Measurements from ENCODE around the gene EPS8L3. TPM values are rescaled to one million over a fixed set of nuclear protein-coding genes. Genes with fewer than 3 reads are reported as not detected.

EPS8L3 gene
- total RNA-seq, 2 donors from 2014 or later = 1.1 TPM; not detected in 1

- no peaks in the 10 kb centered on the region for H3K9me3 ChIP-seq
- peaks cover 20 to 41% of the 10 kb centered on the region in 2 donors for H3K4me1 ChIP-seq (ENCODE audit: control insufficient read depth in 1 of 2, low read depth in 2 of 2)
- ATAC-seq (ENCODE audit: insufficient number of reproducible peaks, low FRiP score, low read depth) (no peak), DNase-seq (ENCODE audit: low spot score) (no peak)
- no peak for TF ChIP-seq CTCF (IDR thresholded peaks at IDR 0.05)
- no peaks in the 10 kb centered on the region for H3K36me3 ChIP-seq
- no peaks in the 10 kb centered on the region for H3K27me3 ChIP-seq (replicated peaks; ENCODE audit: insufficient read depth)
- peak overlapping the region; percentile 53 to 86 for H3K27ac ChIP-seq
- peak overlapping the region; percentile 21 for H3K4me3 ChIP-seq
Observed at GRCh38 chr1:109782927-109783326, 19.2 kb upstream of the EPS8L3 start.

DNA sequence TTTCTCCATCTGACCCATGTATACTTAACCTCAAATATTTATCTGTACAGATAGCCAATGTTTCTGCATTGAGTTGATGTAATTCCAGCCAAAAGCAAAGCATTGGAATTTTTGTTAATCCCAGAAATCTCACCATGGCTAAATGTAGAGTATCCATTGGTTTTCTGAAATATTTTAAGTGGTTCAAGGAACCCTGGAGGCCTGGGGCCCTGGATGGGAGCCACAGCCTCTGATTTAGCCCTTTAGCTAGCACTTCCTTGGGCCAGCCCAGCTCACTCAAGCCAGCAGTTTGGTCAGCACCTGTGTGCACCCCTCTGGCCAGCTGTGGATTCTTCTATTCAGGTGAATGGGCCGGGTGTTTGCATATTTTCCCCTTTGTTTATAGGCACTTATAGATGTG is 18.8 kb upstream of the EPS8L3 start:
- no peak for TF ChIP-seq CTCF (IDR thresholded peaks at IDR 0.05)
- Histone ChIP-seq H3K36me3 (no peaks in the 10 kb centered on the region), H3K27me3 (replicated peaks; ENCODE audit: insufficient read depth) (no peaks in the 10 kb centered on the region), H3K4me1 (ENCODE audit: control insufficient read depth in 1 of 2, low read depth in 2 of 2) (peaks cover 20 to 38% of the 10 kb centered on the region in 2 donors), H3K4me3 (no peak overlapping the region), H3K27ac (peak overlapping the region; percentile 53 to 86), H3K9me3 (no peaks in the 10 kb centered on the region)
- DNase-seq (ENCODE audit: low spot score) (no peak), ATAC-seq (ENCODE audit: insufficient number of reproducible peaks, low FRiP score, low read depth) (no peak)

DNA sequence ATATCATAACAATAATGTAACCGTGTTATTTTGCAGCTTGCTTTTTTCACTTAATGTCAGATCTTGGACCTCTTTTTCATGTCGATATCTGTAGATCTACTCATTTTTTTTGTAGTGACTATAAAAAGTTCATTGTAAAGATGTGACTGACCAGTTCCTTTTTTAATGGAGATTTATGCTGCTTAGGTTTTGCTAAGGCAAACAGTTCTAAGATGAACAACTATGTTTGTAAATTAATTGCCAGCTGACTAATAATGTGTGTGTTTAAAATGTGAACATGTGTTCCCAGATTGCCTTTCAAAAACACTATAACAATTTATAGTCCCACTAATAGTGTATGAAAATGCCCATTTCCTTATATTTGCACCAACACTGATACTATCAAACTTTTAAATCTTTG is 18.1 kb upstream of the EPS8L3 start:
- Histone ChIP-seq H3K27me3 (replicated peaks; ENCODE audit: insufficient read depth) (no peaks in the 10 kb centered on the region), H3K9me3 (no peaks in the 10 kb centered on the region), H3K36me3 (no peaks in the 10 kb centered on the region), H3K4me1 (ENCODE audit: control insufficient read depth in 1 of 2, low read depth in 2 of 2) (peaks cover 19 to 35% of the 10 kb centered on the region in 2 donors), H3K27ac (no peak overlapping the region), H3K4me3 (no peak overlapping the region)
- no peak for ATAC-seq (ENCODE audit: insufficient number of reproducible peaks, low FRiP score, low read depth)
- TF ChIP-seq CTCF (IDR thresholded peaks at IDR 0.05) = no peak
- DNase-seq (ENCODE audit: low spot score) = no peak

DNA sequence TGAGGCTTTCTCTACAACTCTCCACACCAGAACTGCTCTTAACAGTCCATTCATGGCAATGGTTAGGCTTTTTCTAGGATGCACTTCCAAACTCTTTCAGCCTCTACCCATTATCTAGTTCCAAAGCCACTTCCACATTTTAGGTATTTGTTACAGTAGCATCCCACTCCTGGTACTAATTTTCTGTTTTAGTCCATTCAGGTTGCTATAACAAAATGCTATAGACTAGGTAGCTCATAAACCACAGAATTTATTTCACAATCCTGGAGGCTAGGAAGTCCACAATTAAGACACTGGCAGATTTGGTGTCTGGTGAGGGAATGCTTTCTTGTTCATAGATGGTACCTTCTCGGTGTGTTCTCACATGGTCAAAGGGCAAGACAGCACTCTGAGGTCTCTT is 17.3 kb upstream of the EPS8L3 start:
- H3K27me3 ChIP-seq (replicated peaks; ENCODE audit: insufficient read depth) = no peaks in the 10 kb centered on the region
- no peak for DNase-seq (ENCODE audit: low spot score)
- H3K9me3 ChIP-seq = no peaks in the 10 kb centered on the region
- H3K36me3 ChIP-seq = no peaks in the 10 kb centered on the region
- no peak for ATAC-seq (ENCODE audit: insufficient number of reproducible peaks, low FRiP score, low read depth)
- TF ChIP-seq CTCF (IDR thresholded peaks at IDR 0.05) = no peak
- H3K4me1 ChIP-seq (ENCODE audit: control insufficient read depth in 1 of 2, low read depth in 2 of 2) = peaks cover 15 to 35% of the 10 kb centered on the region in 2 donors
- no peak overlapping the region for H3K4me3 ChIP-seq
- H3K27ac ChIP-seq = no peak overlapping the region

DNA sequence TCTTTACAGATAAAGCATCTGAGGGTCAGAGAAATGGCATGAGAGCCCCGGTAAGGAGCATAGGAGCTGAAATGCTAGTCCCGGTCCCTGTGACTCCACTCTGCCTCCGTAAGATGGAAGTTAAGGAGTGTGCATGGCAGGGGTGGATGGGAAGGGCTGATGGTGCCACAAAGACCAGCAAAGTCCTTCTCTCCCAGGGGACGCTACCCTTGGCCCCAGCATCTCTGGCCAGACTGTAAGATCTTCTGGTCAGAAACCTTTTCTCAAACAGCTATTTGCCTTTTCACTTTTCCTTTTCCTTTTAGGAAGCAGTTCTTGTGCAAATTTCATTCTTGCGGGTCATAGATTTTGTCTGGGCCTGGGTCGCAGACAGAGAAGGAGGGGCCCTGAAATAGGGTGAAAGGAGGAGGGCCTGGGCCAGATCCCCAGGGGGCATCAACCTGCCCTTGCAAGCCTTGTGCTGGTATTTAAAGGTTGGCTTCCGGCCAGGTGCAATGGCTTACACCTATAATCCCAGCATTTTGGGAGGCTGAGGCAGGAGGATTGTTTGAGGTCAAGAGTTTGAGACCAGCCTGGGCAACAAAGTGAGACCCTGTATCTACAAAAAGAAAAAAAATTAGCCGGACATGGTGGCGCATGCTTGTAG is 14.4 kb upstream of the EPS8L3 start:
- no peaks in the 10 kb centered on the region for H3K9me3 ChIP-seq
- no peak overlapping the region for H3K27ac ChIP-seq
- H3K27me3 ChIP-seq (replicated peaks; ENCODE audit: insufficient read depth) = no peaks in the 10 kb centered on the region
- H3K4me3 ChIP-seq = no peak overlapping the region
- no peaks in the 10 kb centered on the region for H3K36me3 ChIP-seq
- no peak for DNase-seq (ENCODE audit: low spot score)
- TF ChIP-seq CTCF (IDR thresholded peaks at IDR 0.05) = no peak
- peaks cover 8 to 10% of the 10 kb centered on the region in 2 donors for H3K4me1 ChIP-seq (ENCODE audit: control insufficient read depth in 1 of 2, low read depth in 2 of 2)
- ATAC-seq (ENCODE audit: insufficient number of reproducible peaks, low FRiP score, low read depth) = no peak

Data from thoracic aorta (tissue), 2 donors.